Activated gamma-delta T cell (primary cell): ENCODE results near the gene GJD3.
A peak's percentile ranks its signal among the peaks of the same experiment; 100 is the strongest.
"Not testable (repeated sequence)": the region's sequence is repeated elsewhere in the genome, so short reads cannot be mapped to it uniquely, and the experiment has no call there.

ENCODE experiments used
- DNase-seq: peaks from one replicate; lab custom pipeline; 2025; lab: John Stamatoyannopoulos, UW

Gene GJD3

DNA sequence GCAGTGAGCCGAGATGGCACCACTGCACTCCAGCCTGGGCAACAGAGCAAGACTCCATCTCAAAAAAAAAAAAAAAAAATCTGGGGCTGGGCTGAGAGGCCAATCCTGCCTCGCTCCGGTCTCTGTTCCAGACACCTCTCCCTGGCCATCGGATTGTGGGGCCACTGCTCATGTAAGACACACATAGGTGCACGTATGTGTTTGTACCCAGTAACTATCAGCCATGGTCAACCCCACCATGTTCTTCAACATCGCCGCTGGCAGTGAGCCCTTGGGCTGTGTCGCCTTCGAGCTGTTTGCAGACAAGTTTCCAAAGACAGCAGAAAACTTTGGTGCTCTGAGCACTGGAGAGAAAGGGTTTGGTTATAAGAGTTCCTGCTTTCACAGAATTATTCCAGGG is 3.2 kb upstream of the GJD3 start:
- not testable (repeated sequence) for DNase-seq

GRCh38 chr17:40366861-40367518 is 2.5 kb upstream of the GJD3 start:
- DNase-seq = no peak

DNA sequence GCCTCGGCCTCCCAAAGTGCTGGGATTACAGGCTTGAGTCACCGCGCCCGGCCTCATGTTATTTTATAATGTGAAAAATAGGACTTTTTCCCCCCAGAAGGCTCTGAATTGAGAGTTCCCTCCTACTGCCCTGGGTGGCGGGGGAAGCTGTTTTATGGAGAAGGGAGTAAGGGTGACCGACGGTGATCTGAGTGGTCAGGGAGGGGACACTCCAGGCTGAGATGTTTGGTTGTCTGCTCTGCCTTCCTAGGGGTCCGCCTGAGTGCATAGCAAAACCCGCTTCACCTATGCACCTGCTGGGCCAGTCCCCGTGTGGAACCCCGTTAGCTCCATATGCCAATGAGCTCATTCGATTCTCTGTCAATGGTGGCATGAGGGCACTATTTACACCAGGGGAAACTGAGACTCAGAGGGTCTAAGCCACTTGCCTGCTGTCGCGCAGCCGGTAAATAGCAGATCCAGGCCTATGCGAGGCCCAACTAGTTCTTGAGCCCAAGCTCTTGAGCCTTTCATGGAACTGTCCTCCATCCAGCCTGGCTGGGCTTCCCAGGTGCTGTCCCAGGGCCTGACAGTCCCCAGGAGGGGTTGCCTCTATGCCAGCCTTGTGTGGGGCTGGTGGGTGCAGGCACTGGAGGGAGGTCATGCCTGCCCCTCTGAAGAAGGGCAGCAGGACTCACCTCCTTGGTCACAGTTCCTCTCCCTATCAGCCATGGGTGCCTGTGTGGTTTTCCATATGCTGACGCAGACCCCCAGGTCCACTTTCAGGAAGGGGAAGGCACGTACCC is 1.7 kb upstream of the GJD3 start:
- no peak for DNase-seq

- DNase-seq = no peak
Observed at GRCh38 chr17:40364906-40365305, 369 bp upstream of the GJD3 start.

DNA sequence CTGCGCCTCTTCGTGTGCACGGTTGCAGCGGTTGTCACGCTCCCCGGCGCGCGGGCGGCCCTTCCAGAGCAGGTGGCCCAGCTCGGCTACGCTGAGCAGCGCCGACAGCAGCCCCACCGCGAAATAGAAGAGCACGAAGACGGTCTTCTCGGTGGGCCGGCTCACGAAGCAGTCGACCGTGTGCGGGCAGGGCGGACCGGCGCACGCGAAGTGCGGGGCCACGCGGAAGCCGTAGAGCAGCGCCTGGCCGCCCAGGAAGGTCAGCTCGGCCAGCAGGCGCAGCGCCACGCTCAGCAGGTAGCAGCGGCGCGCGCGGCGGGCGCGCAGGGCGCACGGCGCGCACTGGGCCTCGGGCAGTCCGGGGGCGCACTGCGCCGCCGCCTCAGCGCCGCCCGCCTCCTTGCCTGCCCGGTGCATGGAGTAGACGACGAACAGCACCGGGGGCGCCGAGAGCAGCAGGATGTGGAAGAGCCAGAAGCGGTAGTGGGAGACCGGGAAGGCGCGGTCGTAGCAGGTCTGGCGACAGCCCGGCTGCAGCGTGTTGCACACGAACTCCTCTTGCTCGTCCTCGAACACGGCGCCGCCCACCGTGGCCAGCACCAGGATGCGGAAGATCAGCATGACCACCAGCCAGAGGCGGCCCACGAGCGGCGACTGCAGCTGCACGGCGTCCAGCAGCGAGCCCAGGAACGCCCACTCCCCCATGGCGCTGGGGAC is 1.3 kb downstream of the GJD3 start:
- DNase-seq = no peak

DNA sequence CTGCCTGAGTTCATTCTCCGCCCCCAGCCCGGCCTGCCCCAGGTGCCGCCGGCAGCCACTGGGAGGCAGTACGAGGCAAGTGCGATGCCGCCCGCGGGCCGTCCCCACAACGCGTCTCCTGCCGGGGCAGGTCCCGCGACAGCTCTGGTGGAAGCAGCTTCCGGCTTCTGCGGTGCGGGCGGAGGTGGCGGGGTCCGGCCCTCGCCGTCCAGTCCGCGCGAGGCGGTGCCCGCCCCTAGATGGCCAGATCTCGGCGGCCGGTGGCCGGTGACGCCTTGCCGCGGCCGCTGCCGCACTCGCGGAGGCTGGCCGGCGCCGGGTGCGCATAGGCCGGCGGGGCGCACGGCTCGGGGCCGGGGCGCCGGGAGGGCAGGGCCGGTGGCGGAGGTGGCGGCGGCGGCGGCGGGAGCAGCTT is 1.8 kb downstream of the GJD3 start:
- peak; percentile 42 for DNase-seq

DNA sequence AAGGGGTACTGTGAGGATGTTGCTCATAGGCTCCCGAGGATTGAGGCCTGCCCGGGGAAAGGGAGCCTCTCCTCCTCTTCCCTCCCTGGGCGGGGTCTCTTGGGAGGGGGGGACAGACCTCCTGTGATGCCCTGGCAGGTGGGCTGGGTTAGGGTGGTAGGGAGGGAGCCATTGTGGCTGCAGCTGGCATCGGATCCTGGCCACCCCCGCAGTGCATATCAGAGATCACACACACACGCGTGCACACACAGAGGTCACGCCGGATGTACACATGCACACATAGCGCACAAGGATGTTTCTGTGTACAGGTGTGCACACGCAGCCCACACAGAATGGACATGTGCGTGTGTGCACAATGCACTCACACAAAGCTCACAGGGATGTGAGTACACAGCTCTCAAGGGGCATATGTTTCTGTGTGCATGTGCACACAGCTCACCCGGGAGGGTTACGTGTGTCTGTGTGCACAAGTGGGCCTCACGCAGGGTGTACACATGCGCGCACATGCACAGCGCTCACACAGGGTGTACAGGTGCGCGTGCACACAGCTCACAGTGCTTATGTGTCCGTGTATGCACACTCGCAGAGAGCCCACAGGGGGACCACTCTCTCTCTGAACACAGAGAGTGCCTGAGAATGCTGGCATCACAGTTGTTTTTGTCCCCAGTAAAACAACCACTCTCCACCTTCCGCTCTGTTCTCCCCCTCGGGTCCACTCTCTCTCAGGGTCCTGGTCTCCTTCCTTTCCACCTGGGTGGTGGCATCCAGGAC is 2.4 kb downstream of the GJD3 start:
- no peak for DNase-seq

DNA sequence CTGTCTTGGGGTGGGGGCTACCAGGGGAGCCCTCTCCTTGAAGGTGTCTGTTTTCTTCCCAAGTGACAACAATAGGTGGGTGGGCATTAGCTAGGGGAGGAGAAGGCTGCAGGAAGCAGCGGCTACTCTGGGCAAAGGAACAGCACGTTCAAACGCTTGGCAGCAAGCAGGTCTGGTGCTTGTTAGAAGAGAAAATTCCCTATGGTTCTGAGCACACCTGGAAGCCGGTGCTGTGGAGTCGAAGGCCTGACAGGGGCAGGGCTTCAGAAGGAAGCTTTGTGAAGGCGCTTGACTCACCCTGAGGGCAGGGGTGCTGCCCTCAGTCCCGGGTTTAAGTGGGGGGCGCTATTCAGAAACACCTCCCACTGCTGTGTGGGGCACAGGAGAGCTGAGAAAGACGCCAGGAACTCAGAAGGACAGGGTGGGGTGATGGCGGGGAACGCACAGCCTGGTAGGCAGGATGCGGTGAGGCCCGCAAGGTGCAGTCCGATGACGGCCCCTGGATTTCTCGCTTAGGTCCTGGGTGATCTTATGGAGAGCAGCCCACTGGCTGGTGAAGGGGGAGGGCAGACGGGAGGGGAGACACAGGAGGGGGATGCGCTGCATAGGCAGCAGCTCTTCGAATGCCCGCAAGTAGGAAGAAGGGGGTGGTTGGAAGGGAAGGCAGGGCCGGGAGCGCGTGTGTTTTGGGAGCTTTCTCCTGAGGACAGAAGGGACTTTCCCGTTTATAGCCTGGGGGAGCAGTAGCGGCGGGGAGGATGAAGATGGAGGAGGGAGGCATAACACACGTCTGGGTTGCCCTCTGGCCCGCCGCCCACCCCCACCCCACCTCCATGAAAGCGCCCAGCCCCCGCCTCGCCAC is 3.2 kb downstream of the GJD3 start:
- DNase-seq = no peak

DNA sequence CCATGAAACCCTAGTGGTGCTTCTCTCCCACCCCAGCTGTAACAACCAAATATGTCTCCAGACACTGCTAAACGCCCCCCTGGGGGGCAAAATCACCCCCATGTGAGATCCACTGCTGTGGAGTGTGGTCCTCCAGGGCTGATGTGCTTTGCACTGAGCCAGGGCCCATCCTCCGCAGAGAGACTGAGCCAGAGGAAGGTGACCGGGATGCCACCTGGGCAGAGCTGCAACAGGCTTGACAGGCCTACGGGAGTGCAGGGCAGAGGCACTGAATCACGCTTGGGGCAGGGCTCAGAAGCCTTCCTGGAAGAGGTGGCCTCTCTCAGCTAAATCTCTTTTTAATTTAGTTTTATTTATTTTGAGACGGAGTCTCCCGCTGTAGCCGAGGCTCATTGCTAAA is 4.4 kb downstream of the GJD3 start:
- no peak for DNase-seq

DNA sequence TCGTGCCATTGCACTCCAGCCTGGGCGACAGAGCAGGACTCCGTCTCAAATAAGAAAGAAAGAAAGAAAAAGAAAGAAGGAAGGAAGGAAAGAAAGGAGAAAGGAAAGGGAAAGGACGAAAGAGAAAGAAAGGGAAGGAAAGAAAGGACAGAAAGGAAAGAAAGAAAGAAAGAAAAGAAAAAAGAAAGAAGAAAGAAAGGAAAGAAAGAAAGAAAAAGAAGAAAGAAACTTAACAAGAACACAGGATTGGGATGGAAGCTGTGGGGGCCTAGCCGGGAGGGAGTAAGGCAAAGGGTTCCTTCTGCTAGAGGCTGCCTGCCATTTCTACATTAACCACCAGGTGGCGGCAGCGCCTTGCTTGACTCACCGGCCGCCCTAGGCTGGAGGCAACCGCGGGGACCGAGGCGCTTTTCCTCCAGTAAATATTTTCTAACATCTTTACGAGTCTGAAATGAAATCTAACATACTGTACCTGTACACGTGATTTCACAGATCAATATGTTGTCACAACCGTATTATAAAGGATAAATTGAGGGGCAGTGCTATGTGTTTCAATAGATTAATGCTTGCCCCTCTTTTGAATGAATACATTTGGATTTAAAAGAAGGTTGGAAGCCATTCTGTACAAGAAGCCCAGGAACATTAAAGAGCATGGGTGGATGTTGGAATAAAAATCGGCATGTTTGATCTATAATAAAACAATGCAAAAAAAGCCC is 6.1 kb downstream of the GJD3 start:
- DNase-seq = peak; percentile 32

GRCh38 chr17:40356990-40357881 is 7.3 kb downstream of the GJD3 start:
- no peak for DNase-seq

GRCh38 chr17:40355804-40356758 is 8.5 kb downstream of the GJD3 start:
- no peak for DNase-seq

- DNase-seq = peak; percentile 54
Observed at GRCh38 chr17:40355123-40355803, 9.3 kb downstream of the GJD3 start.

GRCh38 chr17:40354221-40355122 is 10.1 kb downstream of the GJD3 start:
- no peak for DNase-seq

DNA sequence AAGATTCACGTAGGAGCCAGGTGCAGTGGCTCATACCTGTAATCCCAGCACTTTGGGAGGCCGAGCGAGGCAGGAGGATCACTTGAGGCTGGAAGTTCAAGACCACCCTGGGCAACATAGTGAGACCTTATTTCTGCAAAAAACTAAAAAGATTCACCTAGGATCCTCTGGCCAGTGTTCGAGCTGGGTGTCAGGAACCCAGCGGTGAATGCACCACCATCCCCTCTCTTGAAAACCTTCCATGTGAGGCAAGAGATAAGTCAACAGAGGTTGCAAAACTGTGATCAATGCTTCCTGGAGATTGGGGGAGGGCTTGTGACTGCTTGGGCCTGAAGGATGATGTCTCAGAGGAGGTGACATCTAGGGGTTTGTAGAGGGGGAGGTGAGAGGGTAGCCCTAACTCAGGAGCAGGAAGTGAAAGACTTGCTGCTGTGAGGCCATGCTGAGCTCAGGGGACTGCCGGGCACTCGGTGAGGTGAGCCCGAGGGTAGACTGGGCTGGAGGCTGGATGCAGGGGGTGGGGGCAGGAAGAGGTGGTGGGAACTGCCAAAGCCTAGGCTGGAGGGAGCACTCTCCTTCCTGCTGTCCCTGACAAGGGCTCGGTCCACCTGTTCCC is 11.7 kb downstream of the GJD3 start:
- DNase-seq = no peak

- no peak for DNase-seq
Observed at GRCh38 chr17:40352237-40352778, 12.2 kb downstream of the GJD3 start.
